OCI-LY7 (cell line): ENCODE data around the gene TXN2. TPM values are rescaled to one million over a fixed set of nuclear protein-coding genes. Genes with fewer than 3 reads are reported as not detected.

ENCODE experiments used
- BruUV-seq: library from RNA; stranded (reverse); fragments of 400-500 nt; replicated peaks from 2 replicates; lab custom pipeline; 2021; lab: Mats Ljungman, UMichigan
- CTCF ChIA-PET: fragments of 300-600 bp; sonication (Branson Sonifier 250); formaldehyde crosslinking; loops from one replicate; lab custom pipeline; 2022; ENCODE audit warnings: antibody characterized with exemption; ENCODE audit not compliant: unreplicated experiment; lab: Charles Lee
- POLR2A ChIA-PET: fragments of 300-600 bp; sonication (Branson Sonifier 250); formaldehyde crosslinking; loops from one replicate; lab custom pipeline; 2022; ENCODE audit warnings: antibody characterized with exemption; lab: Charles Lee
- DNase-seq: peaks from one replicate; pipeline ENCODE4 v3.0.0-alpha.2; 2015; ENCODE audit warnings: low spot score
- H2AFZ ChIP-seq: fragments of 200-600 bp; sonication (generic), shearing (Covaris generic); 2 replicates; pipeline ENCODE4 v1.6.1; 2014; ENCODE audit warnings: mild to moderate bottlenecking, antibody characterized with exemption, low read length, moderate library complexity
- H3K27ac ChIP-seq: fragments of 200-600 bp; sonication (generic); 2 replicates; pipeline ENCODE4 v1.5.1; 2014; ENCODE audit warnings: mixed run types, low read depth, mild to moderate bottlenecking, moderate library complexity, low read length, inconsistent platforms; ENCODE audit not compliant: poor library complexity, severe bottlenecking
- H3K36me3 ChIP-seq: fragments of 200-600 bp; sonication (generic); 2 replicates; pipeline ENCODE4 v1.6.1; 2014; ENCODE audit warnings: mild to moderate bottlenecking, antibody characterized with exemption, low read length, moderate library complexity, mixed read lengths; ENCODE audit not compliant: insufficient read depth
- H3K4me1 ChIP-seq: fragments of 200-600 bp; sonication (generic); 2 replicates; pipeline ENCODE4 v1.5.1; 2014; ENCODE audit warnings: mild to moderate bottlenecking, low read length; ENCODE audit not compliant: insufficient read depth, poor library complexity, severe bottlenecking
- H3K4me2 ChIP-seq: fragments of 200-600 bp; sonication (generic); 2 replicates; pipeline ENCODE4 v1.6.1; 2014; ENCODE audit warnings: mild to moderate bottlenecking, low read length
- H3K4me3 ChIP-seq: fragments of 200-600 bp; sonication (generic); 2 replicates; pipeline ENCODE4 v1.5.1; 2014; ENCODE audit warnings: mild to moderate bottlenecking, low read depth, low read length; ENCODE audit not compliant: poor library complexity, severe bottlenecking
- H3K79me2 ChIP-seq: fragments of 200-600 bp; sonication (generic); 2 replicates; pipeline ENCODE4 v1.6.1; 2016; ENCODE audit warnings: low read depth, mild to moderate bottlenecking, low read length, moderate library complexity, mixed read lengths; ENCODE audit not compliant: insufficient read depth
- H3K9me2 ChIP-seq: fragments of 200-600 bp; sonication (generic); 2 replicates; pipeline ENCODE4 v1.6.1; 2016; ENCODE audit warnings: mild to moderate bottlenecking, low read length, mixed read lengths; ENCODE audit not compliant: insufficient read depth
- H3K9me3 ChIP-seq: fragments of 200-600 bp; sonication (generic); 2 replicates; pipeline ENCODE4 v1.6.1; 2014; ENCODE audit warnings: mild to moderate bottlenecking, mixed run types, low read length, mixed read lengths
- H4K20me1 ChIP-seq: fragments of 200-600 bp; sonication (generic); 2 replicates; pipeline ENCODE4 v1.6.1; 2014; ENCODE audit warnings: mild to moderate bottlenecking, antibody characterized with exemption, low read length, moderate library complexity, mixed read lengths; ENCODE audit not compliant: insufficient read depth
- EZH2phosphoT487 ChIP-seq: fragments of 200-600 bp; sonication (generic); IDR thresholded peaks from 2 replicates; pipeline ENCODE4 v1.6.1; 2018; ENCODE audit warnings: low read depth, borderline replicate concordance, mild to moderate bottlenecking, mixed run types, antibody characterized with exemption, low read length, moderate library complexity, mixed read lengths
- intact Hi-C: fragments of 100-400 bp; cut with micrococcal nuclease; formaldehyde crosslinking; loops from one replicate; pipeline ENCODE4 v1.10.0; 2022; ENCODE audit not compliant: unreplicated experiment
- total RNA-seq, 2 experiments: library from RNA; depleted of rRNA in 1 of 2; stranded (reverse); fragments of >200 nt in 1 of 2; shearing (Covaris generic) in 1 of 2; gene quantifications; 2 replicates each; pipeline ENCODE4 v1.2.3, GENCODE V29; 2014 to 2022
- TF ChIP-seq, protein P1 (sequence below): fragments of 200-600 bp; sonication (generic); conservative IDR thresholded peaks from 2 replicates; pipeline ENCODE4 v1.5.1; 2014; ENCODE audit warnings: mild to moderate bottlenecking, antibody characterized with exemption, low read length, moderate library complexity, mixed read lengths

TXN2 gene
- total RNA-seq, 2 experiments from 2014 or later = 33.4 to 94.2 TPM

DNA sequence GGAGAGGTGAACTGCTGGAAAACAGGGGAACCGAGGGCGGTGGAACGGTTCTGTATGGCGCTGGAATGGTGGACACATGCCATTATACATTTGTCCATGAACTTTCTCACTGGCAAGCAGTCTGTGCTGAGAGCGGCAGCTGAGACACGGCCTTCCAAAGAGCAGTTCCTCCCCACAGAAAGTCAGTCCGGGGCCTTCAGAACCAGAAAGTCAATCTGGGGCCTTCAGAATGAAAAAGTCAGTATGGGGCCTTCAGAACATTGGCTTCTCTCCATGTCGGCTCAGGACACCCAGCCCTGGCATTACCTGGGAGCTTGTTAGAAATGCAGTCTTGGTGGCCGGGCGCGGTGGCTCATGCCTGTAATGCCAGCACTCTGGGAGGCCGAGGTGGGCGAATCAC is 8.8 kb downstream of the TXN2 start:
- no peak overlapping the region for H2AFZ ChIP-seq
- no peaks in the 10 kb centered on the region for H3K9me3 ChIP-seq
- no TSS peak for BruUV-seq
- CTCF ChIA-PET = no interaction called here
- H3K4me1 ChIP-seq = peaks cover 3% of the 10 kb centered on the region
- no peaks in the 10 kb centered on the region for H3K79me2 ChIP-seq
- peaks cover 81% of the 10 kb centered on the region for H3K36me3 ChIP-seq
- intact Hi-C loops = loop anchor here (5.0 kb wide), 1 partner anchor 85 kb away; the partner anchor contains the start of gene MYH9
- no peak for TF ChIP-seq EZH2phosphoT487
- TF ChIP-seq, protein P1, sequence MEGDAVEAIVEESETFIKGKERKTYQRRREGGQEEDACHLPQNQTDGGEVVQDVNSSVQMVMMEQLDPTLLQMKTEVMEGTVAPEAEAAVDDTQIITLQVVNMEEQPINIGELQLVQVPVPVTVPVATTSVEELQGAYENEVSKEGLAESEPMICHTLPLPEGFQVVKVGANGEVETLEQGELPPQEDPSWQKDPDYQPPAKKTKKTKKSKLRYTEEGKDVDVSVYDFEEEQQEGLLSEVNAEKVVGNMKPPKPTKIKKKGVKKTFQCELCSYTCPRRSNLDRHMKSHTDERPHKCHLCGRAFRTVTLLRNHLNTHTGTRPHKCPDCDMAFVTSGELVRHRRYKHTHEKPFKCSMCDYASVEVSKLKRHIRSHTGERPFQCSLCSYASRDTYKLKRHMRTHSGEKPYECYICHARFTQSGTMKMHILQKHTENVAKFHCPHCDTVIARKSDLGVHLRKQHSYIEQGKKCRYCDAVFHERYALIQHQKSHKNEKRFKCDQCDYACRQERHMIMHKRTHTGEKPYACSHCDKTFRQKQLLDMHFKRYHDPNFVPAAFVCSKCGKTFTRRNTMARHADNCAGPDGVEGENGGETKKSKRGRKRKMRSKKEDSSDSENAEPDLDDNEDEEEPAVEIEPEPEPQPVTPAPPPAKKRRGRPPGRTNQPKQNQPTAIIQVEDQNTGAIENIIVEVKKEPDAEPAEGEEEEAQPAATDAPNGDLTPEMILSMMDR = no peak
- H3K4me3 ChIP-seq = no peak overlapping the region
- H4K20me1 ChIP-seq = no peaks in the 10 kb centered on the region
- no peak overlapping the region for H3K27ac ChIP-seq
- POLR2A ChIA-PET = no interaction called here
- no peak for DNase-seq
- no peaks in the 10 kb centered on the region for H3K9me2 ChIP-seq
- no peak overlapping the region for H3K4me2 ChIP-seq

DNA sequence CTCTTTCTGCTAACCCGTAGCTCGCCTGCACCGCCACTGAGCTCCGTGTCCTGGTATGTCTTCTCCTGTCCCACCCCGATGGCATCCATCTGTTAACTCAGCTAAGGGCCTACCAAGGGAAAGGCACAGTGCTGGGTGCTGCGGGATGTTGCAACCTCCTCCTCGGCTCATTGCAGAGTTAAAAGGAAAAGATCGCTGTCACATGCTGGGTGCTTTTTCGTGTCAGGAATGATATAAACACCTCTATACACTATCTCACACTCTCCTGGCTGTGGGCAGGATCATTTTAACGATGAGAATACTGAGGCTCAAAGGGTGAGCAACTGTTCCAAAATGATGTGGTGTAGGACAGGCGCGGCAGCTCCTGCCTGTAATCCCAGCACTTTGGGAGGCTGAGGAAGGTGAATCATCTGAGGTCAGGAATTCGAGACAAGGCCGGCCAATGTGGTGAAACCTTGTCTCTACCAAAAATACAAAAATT is 10.1 kb downstream of the TXN2 start:
- BruUV-seq = no TSS peak
- no peak overlapping the region for H3K4me2 ChIP-seq
- POLR2A ChIA-PET = interaction anchor here (0.6 kb wide), 1 partner anchor 55 kb away, joined by 3 read pairs; no protein-coding TSS in a partner anchor

More for the DNA sequence above, 10.1 kb downstream of the TXN2 start:
- CTCF ChIA-PET = interaction anchor here (1.5 kb wide), 1 partner anchor 169 kb away, joined by 6 read pairs; no protein-coding TSS in a partner anchor
- no peaks in the 10 kb centered on the region for H3K79me2 ChIP-seq
- H3K9me2 ChIP-seq = no peaks in the 10 kb centered on the region
- DNase-seq = no peak
- no peaks in the 10 kb centered on the region for H4K20me1 ChIP-seq
- no peak for TF ChIP-seq EZH2phosphoT487
- TF ChIP-seq, protein P1 = no peak
- no peak overlapping the region for H3K27ac ChIP-seq
- no peak overlapping the region for H2AFZ ChIP-seq
- intact Hi-C loops = loop anchor here (5.0 kb wide), 1 partner anchor 84 kb away; the partner anchor contains the start of gene MYH9
- no peak overlapping the region for H3K4me3 ChIP-seq
- H3K36me3 ChIP-seq = peaks cover 79% of the 10 kb centered on the region
- H3K9me3 ChIP-seq = no peaks in the 10 kb centered on the region
- H3K4me1 ChIP-seq = peaks cover 3% of the 10 kb centered on the region
